ENCODE data around the gene ATP2B2. TPM values are rescaled to one million over a fixed set of nuclear protein-coding genes. Genes with fewer than 3 reads are reported as not detected.

ATP2B2 gene
- total RNA-seq, 1 donor from 2014 or later = not detected

DNA sequence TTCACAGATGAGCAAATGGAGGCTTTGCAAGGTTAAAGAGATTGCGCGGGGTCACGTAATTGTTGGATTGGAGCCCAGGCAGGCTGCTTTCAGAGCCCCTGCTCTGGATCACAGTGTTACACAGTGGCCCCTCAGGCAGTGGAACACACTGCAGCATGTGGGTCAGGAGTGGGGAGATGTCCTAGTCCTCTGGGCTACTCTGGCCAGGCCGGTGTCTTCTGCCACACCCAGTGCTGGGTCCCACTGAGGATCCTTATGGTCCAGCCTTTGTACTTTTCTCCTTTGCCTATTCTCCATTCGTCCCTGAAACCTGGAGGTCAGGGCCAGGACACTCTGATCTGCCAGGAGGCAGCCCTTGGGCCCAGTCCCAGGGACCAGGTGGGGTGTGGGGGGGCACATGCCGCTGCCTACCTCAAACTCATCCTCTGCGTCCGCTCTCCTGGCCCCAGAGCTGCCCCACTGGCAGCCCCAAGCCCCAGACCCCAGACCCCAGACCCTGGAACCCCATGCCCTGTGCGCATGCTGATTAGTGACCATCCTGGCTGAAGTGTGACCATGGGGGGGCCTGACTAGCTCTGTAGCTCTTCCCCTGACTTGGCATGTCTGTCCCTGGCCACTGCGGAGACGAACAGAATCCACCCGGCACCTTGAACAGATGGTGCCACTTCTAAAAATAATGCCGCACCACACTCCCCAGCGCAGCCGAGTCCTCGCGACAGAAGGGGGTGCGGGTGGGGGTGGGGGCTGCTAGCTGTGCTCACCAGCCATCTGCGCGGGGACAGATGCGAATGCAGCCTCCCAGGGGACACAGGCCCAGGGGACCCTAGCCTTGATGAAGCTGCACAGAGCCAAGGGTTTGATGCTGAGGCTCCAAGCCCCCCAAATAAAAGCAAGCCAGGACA is 41.6 kb downstream of the ATP2B2 start:
- H3K36me3 Mint-ChIP-seq = no peaks in the 10 kb centered on the region
- no peak overlapping the region for H3K27ac Mint-ChIP-seq
- no peak overlapping the region for H3K4me3 Mint-ChIP-seq
- no peaks in the 10 kb centered on the region for H3K9me3 Mint-ChIP-seq
- no peaks in the 10 kb centered on the region for H3K4me1 Mint-ChIP-seq
- TF ChIP-seq, protein P1, sequence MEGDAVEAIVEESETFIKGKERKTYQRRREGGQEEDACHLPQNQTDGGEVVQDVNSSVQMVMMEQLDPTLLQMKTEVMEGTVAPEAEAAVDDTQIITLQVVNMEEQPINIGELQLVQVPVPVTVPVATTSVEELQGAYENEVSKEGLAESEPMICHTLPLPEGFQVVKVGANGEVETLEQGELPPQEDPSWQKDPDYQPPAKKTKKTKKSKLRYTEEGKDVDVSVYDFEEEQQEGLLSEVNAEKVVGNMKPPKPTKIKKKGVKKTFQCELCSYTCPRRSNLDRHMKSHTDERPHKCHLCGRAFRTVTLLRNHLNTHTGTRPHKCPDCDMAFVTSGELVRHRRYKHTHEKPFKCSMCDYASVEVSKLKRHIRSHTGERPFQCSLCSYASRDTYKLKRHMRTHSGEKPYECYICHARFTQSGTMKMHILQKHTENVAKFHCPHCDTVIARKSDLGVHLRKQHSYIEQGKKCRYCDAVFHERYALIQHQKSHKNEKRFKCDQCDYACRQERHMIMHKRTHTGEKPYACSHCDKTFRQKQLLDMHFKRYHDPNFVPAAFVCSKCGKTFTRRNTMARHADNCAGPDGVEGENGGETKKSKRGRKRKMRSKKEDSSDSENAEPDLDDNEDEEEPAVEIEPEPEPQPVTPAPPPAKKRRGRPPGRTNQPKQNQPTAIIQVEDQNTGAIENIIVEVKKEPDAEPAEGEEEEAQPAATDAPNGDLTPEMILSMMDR (IDR thresholded peaks at IDR 0.05; ENCODE audit: unreplicated experiment) = no peak
- H3K27me3 Mint-ChIP-seq (ENCODE audit: low read depth) = peaks cover 33% of the 10 kb centered on the region
- DNase-seq (ENCODE audit: low spot score in 2 of 2, unreplicated experiment in 2 of 2) = no peak

DNA sequence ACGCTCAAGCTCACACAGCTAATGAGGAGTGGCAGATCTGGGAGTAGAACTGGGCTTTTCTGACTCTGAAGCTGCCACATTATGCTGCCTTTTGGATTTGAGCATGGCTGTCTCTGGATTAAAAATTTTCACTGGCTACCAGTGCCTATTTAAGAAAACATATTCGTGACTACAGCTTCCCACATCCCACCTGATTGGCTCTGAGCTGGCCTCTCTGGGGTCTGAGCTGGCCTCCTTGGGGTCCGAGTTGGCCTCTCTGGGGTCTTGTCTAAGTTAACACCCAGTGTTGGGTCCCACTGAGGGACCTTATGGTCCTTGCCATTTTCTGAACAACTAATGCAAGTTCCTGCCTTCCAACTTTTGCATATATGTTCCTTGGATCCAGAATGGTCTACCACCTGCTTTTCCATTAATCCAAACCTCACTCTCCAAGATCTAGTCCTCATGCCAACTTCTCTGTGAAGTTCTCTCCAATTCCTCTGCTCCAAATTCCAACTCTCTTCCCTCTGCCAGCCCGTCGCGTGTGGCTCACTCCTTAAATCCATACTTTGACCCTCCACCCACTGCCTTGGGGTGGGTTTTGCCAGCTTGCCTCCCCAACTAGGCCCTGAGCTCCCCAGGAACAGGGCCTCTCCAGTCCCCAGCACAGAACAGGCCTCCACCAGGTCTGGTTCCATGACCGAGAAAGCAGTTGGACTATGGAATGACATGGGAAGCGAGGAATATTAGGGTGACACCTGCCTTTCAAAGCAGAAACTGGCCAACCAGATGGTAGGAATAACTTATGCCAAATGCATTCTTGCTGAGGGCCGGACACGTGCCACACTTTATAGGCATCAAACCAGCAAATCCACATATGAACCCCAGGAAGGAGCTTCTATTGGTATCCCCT is 42.5 kb downstream of the ATP2B2 start:
- Mint-ChIP-seq H3K4me1 (no peaks in the 10 kb centered on the region), H3K27me3 (ENCODE audit: low read depth) (peaks cover 30% of the 10 kb centered on the region), H3K4me3 (no peak overlapping the region), H3K27ac (no peak overlapping the region), H3K36me3 (no peaks in the 10 kb centered on the region), H3K9me3 (no peaks in the 10 kb centered on the region)
- TF ChIP-seq, protein P1 (IDR thresholded peaks at IDR 0.05; ENCODE audit: unreplicated experiment) = no peak
- no peak for DNase-seq (ENCODE audit: low spot score in 2 of 2, unreplicated experiment in 2 of 2)

- Mint-ChIP-seq H3K9me3 (no peaks in the 10 kb centered on the region), H3K4me3 (no peak overlapping the region), H3K27ac (no peak overlapping the region), H3K27me3 (ENCODE audit: low read depth) (peaks cover 30% of the 10 kb centered on the region), H3K4me1 (no peaks in the 10 kb centered on the region), H3K36me3 (no peaks in the 10 kb centered on the region)
- TF ChIP-seq, protein P1 (IDR thresholded peaks at IDR 0.05; ENCODE audit: unreplicated experiment) = no peak
- no peak for DNase-seq (ENCODE audit: low spot score in 2 of 2, unreplicated experiment in 2 of 2)
These were observed 44.3 kb downstream of the ATP2B2 start for GRCh38 chr3:10460951-10461545.

DNA sequence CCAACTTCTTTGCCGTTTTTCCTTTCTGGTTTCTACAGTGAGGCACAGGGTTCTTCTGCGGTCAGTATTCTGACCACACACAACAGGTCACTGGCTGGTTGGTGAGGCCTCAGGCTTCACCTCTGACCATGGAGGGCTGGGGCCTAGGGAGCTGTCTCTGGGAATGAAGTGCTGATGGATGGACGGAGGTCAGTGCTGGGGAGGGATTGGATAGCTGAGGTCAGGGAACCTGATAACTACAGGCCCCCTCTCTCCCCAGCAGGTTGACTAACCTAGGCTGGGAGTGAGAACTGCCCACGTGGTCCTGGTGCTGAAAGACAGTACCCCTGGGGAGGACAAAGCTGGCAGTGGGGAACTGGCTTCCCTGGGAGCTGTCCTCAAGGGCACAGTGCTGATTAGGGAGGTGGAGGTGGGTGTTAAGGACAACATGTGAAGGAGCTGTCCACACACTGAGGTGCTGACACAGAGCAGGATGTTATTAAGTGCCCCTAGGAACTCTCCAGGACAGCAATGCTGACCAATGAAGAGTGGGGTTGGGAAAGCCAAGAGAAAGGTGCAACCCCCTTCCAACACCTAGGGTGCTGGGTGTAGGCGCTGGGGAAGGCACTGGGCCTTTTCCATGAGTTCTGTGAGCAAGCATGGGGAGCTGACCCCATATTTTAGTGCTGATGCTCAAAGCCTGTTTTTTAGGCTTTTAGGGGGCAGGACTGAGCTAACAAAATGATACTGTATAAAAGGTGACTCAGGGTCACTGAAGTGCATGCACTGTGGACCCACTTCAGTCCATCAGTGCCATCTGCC is 45.2 kb downstream of the ATP2B2 start:
- Mint-ChIP-seq H3K4me1 (no peaks in the 10 kb centered on the region), H3K36me3 (no peaks in the 10 kb centered on the region), H3K27me3 (ENCODE audit: low read depth) (peaks cover 28% of the 10 kb centered on the region), H3K4me3 (no peak overlapping the region), H3K27ac (no peak overlapping the region), H3K9me3 (no peaks in the 10 kb centered on the region)
- TF ChIP-seq, protein P1 (IDR thresholded peaks at IDR 0.05; ENCODE audit: unreplicated experiment) = no peak
- DNase-seq (ENCODE audit: low spot score in 2 of 2, unreplicated experiment in 2 of 2) = peak; percentile 58 to 83

DNA sequence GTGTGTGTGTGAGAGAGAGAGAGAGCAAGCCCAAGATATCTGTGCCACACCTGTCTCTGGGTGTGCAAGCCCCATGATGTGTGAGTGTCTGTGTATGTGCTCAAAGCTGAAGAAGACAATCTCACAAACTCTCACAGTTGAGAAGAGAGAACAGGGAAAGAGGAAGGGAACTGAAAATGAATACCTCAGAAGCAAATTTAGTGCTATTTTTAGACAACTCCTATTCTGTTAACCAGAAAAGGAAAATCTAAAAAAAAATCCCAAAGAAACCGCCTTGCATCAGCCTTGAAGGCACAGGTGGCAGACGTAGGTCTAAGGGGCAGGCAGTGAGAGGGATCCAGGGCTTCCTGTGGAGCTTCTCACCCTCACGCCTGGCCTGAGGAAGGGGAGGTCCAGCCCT is 47.8 kb downstream of the ATP2B2 start:
- H3K4me3 Mint-ChIP-seq = no peak overlapping the region
- TF ChIP-seq, protein P1 (IDR thresholded peaks at IDR 0.05; ENCODE audit: unreplicated experiment) = no peak
- H3K4me1 Mint-ChIP-seq = no peaks in the 10 kb centered on the region
- no peak overlapping the region for H3K27ac Mint-ChIP-seq
- no peaks in the 10 kb centered on the region for H3K36me3 Mint-ChIP-seq
- no peak for DNase-seq (ENCODE audit: low spot score in 2 of 2, unreplicated experiment in 2 of 2)
- no peaks in the 10 kb centered on the region for H3K9me3 Mint-ChIP-seq
- peaks cover 36% of the 10 kb centered on the region for H3K27me3 Mint-ChIP-seq (ENCODE audit: low read depth)
